Mammary epithelial cell (primary cell): ENCODE data around the gene IQGAP2.

ENCODE experiments used
- CTCF ChIP-seq, 2 donors: IDR thresholded peaks in 1 of 2; conservative IDR thresholded peaks in 1 of 2; 2 replicates each; pipeline ENCODE4 v1.5.1; 2011 to 2012; ENCODE audit warnings: inconsistent platforms in 2 of 2, low read length in 2 of 2, mild to moderate bottlenecking in 2 of 2, control low read depth in 1 of 2, low read depth in 1 of 2; ENCODE audit not compliant: insufficient read depth in 1 of 2; ENCODE audit errors: extremely low read depth in 1 of 2
- EZH2 ChIP-seq: IDR thresholded peaks from 2 replicates; pipeline ENCODE4 v1.6.1; 2012; ENCODE audit warnings: low read length, inconsistent platforms, borderline replicate concordance

- no peak for TF ChIP-seq CTCF (conservative IDR thresholded peaks at IDR 0.05 in 1 of 2, IDR thresholded peaks at IDR 0.05 in 1 of 2; ENCODE audit: extremely low read depth in 1 of 2, insufficient read depth in 1 of 2, low read depth in 1 of 2, low read length in 2 of 2)
- TF ChIP-seq EZH2, result no peak
These were observed 213.1 kb downstream of the IQGAP2 start for GRCh38 chr5:76616206-76616605.
